Dermis lymphatic vessel endothelial cell (primary cell): ENCODE measurements around the gene DNAAF1. TPM values are rescaled to one million over a fixed set of nuclear protein-coding genes. Genes with fewer than 3 reads are reported as not detected.

Source experiments
- total RNA-seq: library from RNA; depleted of rRNA; stranded (reverse); fragments of >200 nt; gene quantifications from 2 replicates; pipeline ENCODE4 v1.2.1, GENCODE V29; 2014

DNAAF1 gene
- 0.09 TPM in 1 of 2 replicates, not detected in the other for total RNA-seq

GRCh38 chr16:84144859-84145639 lies at the start of gene DNAAF1, which contains the start of gene HSDL1:
TSS of gene DNAAF1 (plus strand) at chr16:84145308. CDS start at chr16:84145441, 133 bp downstream.
TSS of gene HSDL1 (minus strand) at chr16:84145177. CDS start at chr16:84131321, 13,856 bp downstream.

GRCh38 chr16:84116720-84117493 lies 28.2 kb upstream of the DNAAF1 start, which contains the start of gene MBTPS1:
TSS of gene MBTPS1 (minus strand) at chr16:84116942. CDS start at chr16:84101783, 15,159 bp downstream.

GRCh38 chr16:84186685-84187437 lies 41.8 kb downstream of the DNAAF1 start, which contains the start of gene TAF1C:
TSS of gene TAF1C (minus strand) at chr16:84187057. CDS start at chr16:84184988, 2,069 bp downstream.

GRCh38 chr16:84190731-84191388 lies 45.8 kb downstream of the DNAAF1 start, which contains the start of gene ADAD2:
TSS of gene ADAD2 (plus strand) at chr16:84191157. CDS start at chr16:84191231, 74 bp downstream.

Other genes starting within 250 kb of the DNAAF1 start
- gene MLYCD, start 246.2 kb upstream of the DNAAF1 start, total RNA-seq, result 3.0 and 3.2 TPM in 2 replicates
- gene OSGIN1, start 192.1 kb upstream of the DNAAF1 start, total RNA-seq, result 0.69 and 1.2 TPM in 2 replicates
- gene NECAB2, start 177.1 kb upstream of the DNAAF1 start, total RNA-seq, result not detected in 2 replicates
- gene SLC38A8, start 102.5 kb upstream of the DNAAF1 start, total RNA-seq, result not detected in 2 replicates
- 94.1 and 101 TPM in 2 replicates for gene MBTPS1, start 28.4 kb upstream of the DNAAF1 start, total RNA-seq
- 33.0 and 35.3 TPM in 2 replicates for gene HSDL1, start 131 bp upstream of the DNAAF1 start, total RNA-seq
- 9.2 and 10.7 TPM in 2 replicates for gene TAF1C, start 41.7 kb downstream of the DNAAF1 start, total RNA-seq
- not detected in 2 replicates for gene ADAD2, start 45.8 kb downstream of the DNAAF1 start, total RNA-seq
- not detected in 2 replicates for gene KCNG4, start 94.7 kb downstream of the DNAAF1 start, total RNA-seq
- not detected in 2 replicates for gene WFDC1, start 149.6 kb downstream of the DNAAF1 start, total RNA-seq
- not detected in 2 replicates for gene ATP2C2, start 223.2 kb downstream of the DNAAF1 start, total RNA-seq